GM23248 (cell line): ENCODE measurements around the gene EIF5B.

Source experiments
- EZH2 ChIP-seq: fragments of 200-600 bp; sonication (generic); IDR thresholded peaks from 2 replicates; pipeline ENCODE4 v1.6.1; 2018; ENCODE audit warnings: antibody characterized with exemption, mild to moderate bottlenecking; ENCODE audit not compliant: insufficient read depth, poor library complexity, severe bottlenecking
- EZH2phosphoT487 ChIP-seq: fragments of 200-600 bp; sonication (generic); IDR thresholded peaks from 2 replicates; pipeline ENCODE4 v1.6.1; 2018; ENCODE audit warnings: antibody characterized with exemption, moderate library complexity, mild to moderate bottlenecking, low read depth; ENCODE audit not compliant: insufficient read depth

DNA sequence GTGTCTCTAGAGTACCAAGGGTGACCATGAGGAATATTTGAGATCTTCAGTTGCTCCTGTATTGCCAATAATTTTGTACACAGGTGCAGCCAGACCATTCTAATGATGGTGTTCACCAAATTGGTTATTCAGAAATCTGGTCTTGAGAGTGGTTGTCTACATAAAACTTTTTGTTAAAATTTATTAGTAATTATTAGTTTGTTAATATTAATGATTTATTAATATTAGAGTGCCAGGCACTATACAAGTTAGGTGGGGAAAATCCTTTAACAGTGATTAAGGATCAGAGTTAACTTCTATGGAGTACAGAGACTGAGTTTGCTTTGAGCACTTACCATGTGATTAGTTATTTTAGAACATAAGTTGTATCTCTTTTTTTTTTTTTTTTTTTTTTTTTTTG lies 9.0 kb downstream of the EIF5B start:
- TF ChIP-seq EZH2 (no peak), EZH2phosphoT487 (no peak)
